Thoracic aorta (tissue), 2 donors: ENCODE data around the gene RNASEL. TPM values are rescaled to one million over a fixed set of nuclear protein-coding genes. Genes with fewer than 3 reads are reported as not detected.
A peak's percentile ranks its signal among the peaks of the same experiment; 100 is the strongest.

ENCODE experiments used
- ATAC-seq: fragments of 150-250 bp; one replicate; pipeline ENCODE4 v1.8.0; 2017; ENCODE audit warnings: low read depth; ENCODE audit not compliant: insufficient number of reproducible peaks, low FRiP score
- DNase-seq: peaks from one replicate; pipeline ENCODE4 v3.0.0-alpha.2; 2020; ENCODE audit warnings: low spot score
- H3K27ac ChIP-seq, 2 donors: fragments of 200-600 bp; sonication (generic); 1 replicate in 1 of 2; 2 replicates in 1 of 2; pipeline ENCODE4 v1.5.1; 2016; ENCODE audit warnings: mild to moderate bottlenecking in 2 of 2, moderate library complexity in 2 of 2
- H3K27me3 ChIP-seq: fragments of 200-600 bp; sonication (generic); replicated peaks from 2 replicates; pipeline ENCODE4 v1.6.0; 2016; ENCODE audit warnings: mild to moderate bottlenecking; ENCODE audit not compliant: insufficient read depth
- H3K36me3 ChIP-seq: fragments of 200-600 bp; sonication (generic); one replicate; pipeline ENCODE4 v1.5.1; 2016
- H3K4me1 ChIP-seq, 2 donors: fragments of 200-600 bp; sonication (generic); 1 replicate in 1 of 2; 2 replicates in 1 of 2; pipeline versions ENCODE4 v1.5.1 to v1.6.0; 2016; ENCODE audit warnings: low read depth in 2 of 2, mild to moderate bottlenecking in 1 of 2; ENCODE audit not compliant: control insufficient read depth in 1 of 2
- H3K4me3 ChIP-seq: fragments of 200-600 bp; sonication (generic); 2 replicates; pipeline ENCODE4 v1.5.1; 2016; ENCODE audit warnings: mild to moderate bottlenecking
- H3K9me3 ChIP-seq: fragments of 200-600 bp; sonication (generic); 2 replicates; pipeline ENCODE4 v1.5.1; 2016
- CTCF ChIP-seq: fragments of 200-600 bp; sonication (generic); IDR thresholded peaks from one replicate; pipeline ENCODE4 v1.5.1; 2019; ENCODE audit warnings: antibody characterized with exemption
- total RNA-seq, 2 donors: library from RNA; depleted of rRNA; stranded (reverse); fragments of >200 nt; gene quantifications; one replicate each; pipeline versions ENCODE4 v1.1.0 to v1.2.3, GENCODE V29; 2016

The RNASEL gene
- 10 to 100 TPM in 1 of 2 donors, 1 to 10 TPM in 1; 5.9 to 11.2 TPM for total RNA-seq

- no peak for TF ChIP-seq CTCF
- H3K27me3 ChIP-seq = no peaks in the 10 kb centered on the region
- no peaks in the 10 kb centered on the region for H3K9me3 ChIP-seq
- peaks cover 12 to 31% of the 10 kb centered on the region in 2 donors for H3K4me1 ChIP-seq
- peak within 1 kb of the TSS; percentile 82 for H3K4me3 ChIP-seq
- no peaks in the 10 kb centered on the region for H3K36me3 ChIP-seq
- ATAC-seq (peak; percentile 84), DNase-seq (no peak)
- peak within 1 kb of the TSS; percentile 71 to 78 for H3K27ac ChIP-seq
Measured at GRCh38 chr1:182588500-182589396, at the start of gene RNASEL. RNASEL (minus strand) TSS chr1:182589256; CDS start chr1:182586806, 2,450 bp downstream.

- ATAC-seq = no peak
- no peak for TF ChIP-seq CTCF
- no peaks in the 10 kb centered on the region for H3K4me1 ChIP-seq
Measured at GRCh38 chr1:182637769-182638168, 48.7 kb upstream of the RNASEL start.

GRCh38 chr1:182635871-182636270 lies 46.8 kb upstream of the RNASEL start:
- H3K36me3 ChIP-seq = no peaks in the 10 kb centered on the region
- no peaks in the 10 kb centered on the region for H3K27me3 ChIP-seq
- H3K27ac ChIP-seq = no peak overlapping the region
- H3K4me1 ChIP-seq = no peaks in the 10 kb centered on the region
- ATAC-seq (no peak), DNase-seq (no peak)
- H3K9me3 ChIP-seq = no peaks in the 10 kb centered on the region
- no peak overlapping the region for H3K4me3 ChIP-seq
- TF ChIP-seq CTCF = no peak

More at GRCh38 chr1:182637769-182638168, 48.7 kb upstream of the RNASEL start:
- Histone ChIP-seq H3K27ac (no peak overlapping the region), H3K4me3 (no peak overlapping the region), H3K36me3 (no peaks in the 10 kb centered on the region), H3K27me3 (no peaks in the 10 kb centered on the region), H3K9me3 (no peaks in the 10 kb centered on the region)
- no peak for DNase-seq

- DNase-seq (no peak), ATAC-seq (no peak)
- no peaks in the 10 kb centered on the region for H3K4me1 ChIP-seq
- H3K4me3 ChIP-seq = no peak overlapping the region
- H3K9me3 ChIP-seq = no peaks in the 10 kb centered on the region
- no peak for TF ChIP-seq CTCF
- no peaks in the 10 kb centered on the region for H3K27me3 ChIP-seq
- no peaks in the 10 kb centered on the region for H3K36me3 ChIP-seq
- H3K27ac ChIP-seq = no peak overlapping the region
Measured at GRCh38 chr1:182634306-182635072, 45.4 kb upstream of the RNASEL start.

GRCh38 chr1:182633657-182634281 lies 44.7 kb upstream of the RNASEL start:
- ATAC-seq (no peak), DNase-seq (no peak)
- Histone ChIP-seq H3K4me1 (no peaks in the 10 kb centered on the region), H3K9me3 (no peaks in the 10 kb centered on the region), H3K27me3 (no peaks in the 10 kb centered on the region), H3K4me3 (no peak overlapping the region), H3K27ac (no peak overlapping the region), H3K36me3 (no peaks in the 10 kb centered on the region)
- TF ChIP-seq CTCF = no peak
